SKM-1 (cell line): ENCODE data around the gene FBXL17.

Experiments used
- DNase-seq: peaks from one replicate; lab custom pipeline; 2025; ENCODE audit not compliant: unreplicated experiment; lab: John Stamatoyannopoulos, UW

Gene FBXL17

GRCh38 chr5:108251350-108251749, 130.5 kb downstream of the FBXL17 start:
- no peak for DNase-seq

DNA sequence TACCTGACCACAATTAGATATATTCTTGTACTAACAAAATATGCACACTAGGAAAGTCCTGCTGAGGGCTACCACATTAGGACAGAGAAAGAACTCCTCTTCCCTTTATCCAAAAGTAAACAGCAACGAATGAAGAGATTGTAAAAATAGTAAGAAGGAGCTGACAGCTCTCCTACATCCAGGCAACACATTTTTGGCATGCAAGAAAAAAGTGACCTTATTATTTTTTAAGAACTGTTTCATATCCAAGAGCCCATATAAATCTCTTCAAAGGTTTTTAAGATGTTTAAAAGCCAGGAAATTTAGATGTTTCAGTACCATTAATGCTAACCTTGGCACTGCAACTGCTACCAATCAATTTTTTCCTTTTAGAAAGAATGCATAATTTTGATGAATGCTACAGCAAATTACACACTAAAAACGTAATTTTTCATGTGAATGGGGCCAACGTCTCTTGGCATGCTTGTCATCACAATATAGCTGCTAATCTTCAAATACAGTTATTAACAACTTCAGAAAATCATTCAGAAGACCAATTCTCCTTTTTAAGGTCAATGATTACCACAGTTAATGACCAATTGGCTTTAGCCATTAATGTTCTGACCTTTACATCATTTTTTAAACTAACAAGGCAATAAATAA, 132.0 kb downstream of the FBXL17 start:
- no peak for DNase-seq

- DNase-seq, result no peak
Measured at GRCh38 chr5:108249095-108249784, 132.7 kb downstream of the FBXL17 start.

- no peak for DNase-seq
Measured at GRCh38 chr5:108238936-108239887, 142.7 kb downstream of the FBXL17 start.

GRCh38 chr5:108238461-108238860, 143.4 kb downstream of the FBXL17 start:
- DNase-seq, result no peak

DNA sequence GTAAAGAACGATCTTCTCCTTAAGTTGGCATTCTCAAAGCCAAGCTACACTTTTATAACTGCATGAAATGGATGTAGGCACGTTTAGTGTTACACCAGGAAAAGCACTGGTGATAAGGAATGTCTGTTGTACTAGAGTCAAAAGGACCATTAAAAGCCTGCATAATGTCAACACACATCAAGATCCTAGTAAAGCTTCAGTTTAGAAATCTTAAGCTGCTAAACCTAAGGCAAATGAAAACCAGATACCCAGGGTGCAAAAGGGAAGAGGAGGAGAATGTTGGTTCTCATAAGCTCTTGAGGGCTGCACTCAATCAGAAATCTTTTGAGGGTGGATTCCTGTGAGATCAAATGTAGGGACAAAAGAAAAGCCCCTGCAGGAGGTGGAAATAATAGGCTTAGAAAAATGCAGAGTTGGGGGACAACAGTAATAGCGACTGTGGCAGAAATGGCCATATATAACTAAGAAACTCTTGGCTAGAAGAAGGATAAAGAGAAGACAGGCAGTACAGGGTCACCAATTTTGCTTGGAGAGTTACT, 148.2 kb downstream of the FBXL17 start:
- no peak for DNase-seq

- no peak for DNase-seq
Measured at GRCh38 chr5:108232805-108233204, 149.1 kb downstream of the FBXL17 start.

DNA sequence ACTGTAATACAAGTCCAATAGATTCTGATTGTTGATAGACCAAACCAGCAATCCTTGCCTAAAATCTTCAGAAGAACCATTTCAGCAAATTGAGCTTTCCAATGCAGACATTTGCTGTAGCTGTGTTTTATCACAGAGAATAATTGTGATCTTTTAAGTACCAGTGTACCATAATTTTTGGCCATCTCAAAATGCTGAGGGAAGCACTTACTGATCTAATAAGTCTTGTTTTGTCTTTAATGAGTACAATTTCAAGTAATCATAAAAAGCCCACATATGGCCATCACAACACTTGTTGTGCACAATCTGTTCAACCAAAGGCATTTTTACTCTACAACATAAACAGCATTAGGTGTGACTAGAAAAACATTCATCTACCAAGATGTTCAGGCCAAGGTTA, 159.9 kb downstream of the FBXL17 start:
- DNase-seq, result no peak

GRCh38 chr5:108220834-108221233, 161.1 kb downstream of the FBXL17 start:
- no peak for DNase-seq

GRCh38 chr5:108216890-108217289, 165.0 kb downstream of the FBXL17 start:
- no peak for DNase-seq

- DNase-seq, result no peak
Measured at GRCh38 chr5:108214857-108215256, 167.0 kb downstream of the FBXL17 start.

DNA sequence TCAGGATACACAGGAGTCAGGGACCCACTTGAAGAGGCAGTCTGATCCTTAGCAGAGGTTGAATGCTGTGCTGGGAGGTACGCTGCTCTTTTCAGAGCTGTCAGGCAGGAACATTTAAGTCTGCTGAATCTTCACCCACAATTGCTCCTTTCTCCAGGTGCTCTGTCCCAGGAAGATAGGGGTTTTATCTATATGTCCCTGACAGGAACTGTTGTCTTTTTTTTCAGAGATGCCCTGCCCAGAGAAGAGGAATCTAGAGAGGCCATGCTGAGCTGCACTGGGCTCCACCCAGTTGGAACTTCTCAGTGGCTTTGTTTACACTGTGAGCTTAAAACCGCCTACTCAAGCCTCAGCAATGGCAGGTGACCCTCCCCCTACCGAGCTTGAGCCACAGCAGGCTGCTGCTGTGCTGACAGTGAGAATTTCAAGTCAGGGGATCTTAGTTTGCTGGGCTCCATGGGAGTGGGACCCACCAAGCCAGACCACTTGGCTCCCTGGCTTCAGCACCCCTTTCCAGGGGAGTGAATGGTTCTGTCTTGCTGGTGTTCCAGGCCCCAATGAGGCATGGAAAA, 169.0 kb downstream of the FBXL17 start:
- no peak for DNase-seq

GRCh38 chr5:108206707-108207106, 175.2 kb downstream of the FBXL17 start:
- DNase-seq, result no peak

- DNase-seq, result no peak
Measured at GRCh38 chr5:108201721-108202120, 180.2 kb downstream of the FBXL17 start.

GRCh38 chr5:108196276-108196675, 185.6 kb downstream of the FBXL17 start:
- no peak for DNase-seq

DNA sequence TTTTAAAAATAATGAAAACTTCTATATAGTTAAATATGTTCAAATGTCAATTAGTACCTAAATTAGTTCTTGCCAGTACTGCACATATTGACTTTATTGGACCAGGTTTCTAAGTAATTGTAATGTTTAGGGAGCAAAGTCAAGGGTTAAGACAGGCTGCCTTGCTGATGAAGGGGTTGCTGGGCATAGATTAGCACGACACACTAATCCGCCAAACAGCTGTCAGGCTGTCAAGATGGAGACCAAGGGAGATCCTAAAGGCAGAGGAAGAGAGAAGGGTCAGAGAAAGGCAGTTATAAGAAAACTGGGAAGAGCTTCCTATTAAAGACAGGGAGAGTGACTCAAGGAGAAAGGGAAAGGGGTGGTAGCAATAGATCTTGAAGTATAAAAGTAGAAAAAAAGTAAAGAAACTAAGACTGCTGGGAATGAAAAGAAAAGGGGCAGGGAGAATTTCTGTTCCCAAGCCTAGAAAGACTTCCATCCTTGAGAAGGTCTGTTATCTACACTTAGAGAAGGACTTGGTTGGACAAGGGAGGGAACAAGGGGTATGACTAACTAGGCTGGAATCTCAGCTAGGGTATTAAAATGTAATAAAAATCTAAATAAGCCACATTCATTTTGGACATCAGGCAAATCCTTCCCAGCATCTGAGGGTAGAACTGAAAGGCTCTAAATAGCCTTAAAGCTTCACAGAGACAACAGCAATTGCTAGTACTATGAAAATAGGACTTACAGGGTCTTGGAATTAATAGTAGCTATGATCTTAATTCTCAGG, 188.7 kb downstream of the FBXL17 start:
- no peak for DNase-seq

GRCh38 chr5:108184940-108185339, 197.0 kb downstream of the FBXL17 start:
- DNase-seq, result no peak

DNA sequence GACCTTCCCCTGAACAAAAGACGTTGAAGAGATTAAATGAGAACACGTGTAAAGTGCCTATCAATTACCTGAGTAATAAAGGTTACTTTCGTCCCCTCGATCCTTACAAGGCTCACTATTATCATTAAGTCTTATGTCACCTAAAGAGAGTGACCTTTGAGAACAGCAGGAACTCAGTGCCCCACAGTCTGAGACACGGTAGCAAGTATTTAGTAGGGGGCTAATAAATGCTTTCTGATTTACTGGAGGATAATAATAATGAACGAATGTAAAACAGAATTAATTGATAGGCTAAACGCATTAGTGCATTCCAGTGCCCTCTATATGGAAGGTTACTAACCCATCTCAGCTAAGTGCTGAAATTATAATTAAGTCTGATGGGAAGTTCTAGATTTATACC, 199.9 kb downstream of the FBXL17 start:
- DNase-seq, result no peak

GRCh38 chr5:108174286-108174685, 207.6 kb downstream of the FBXL17 start:
- no peak for DNase-seq

DNA sequence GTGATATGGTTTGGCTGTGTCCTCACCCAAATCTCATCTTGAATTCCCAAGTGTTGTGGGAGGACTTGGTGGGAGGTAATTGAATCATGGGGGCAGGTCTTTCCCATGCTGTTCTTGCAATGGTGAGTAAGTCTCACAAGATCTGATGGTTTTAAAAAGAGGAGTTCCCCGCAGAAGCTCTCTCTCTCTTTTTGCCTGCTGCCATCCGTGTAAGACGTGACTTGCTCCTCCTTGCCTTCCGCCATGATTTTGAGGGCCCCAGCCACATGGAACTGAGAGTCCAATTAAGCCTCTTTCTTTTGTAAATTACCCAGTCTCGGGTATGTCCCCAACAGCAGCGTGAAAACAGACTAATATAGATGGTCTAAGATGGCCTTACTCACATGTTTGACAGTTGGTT, 210.1 kb downstream of the FBXL17 start:
- no peak for DNase-seq
